ENCODE data around the gene KMT2B. TPM values are rescaled to one million over a fixed set of nuclear protein-coding genes. Genes with fewer than 3 reads are reported as not detected.

KMT2B gene
- total and polyA plus RNA-seq, 9 of the 15 experiments (the other 6 are each of a cell fraction or from before 2014, with no cell fraction given) = 0.63 to 43.9 (median 8.1) TPM

- no peak for TF ChIP-seq ZNF232 (CRISPR knock-in tag; IDR thresholded peaks at IDR 0.05)
- TF ChIP-seq ZZZ3 (IDR thresholded peaks at IDR 0.05) = no peak
- peak; percentile 34; the same call in 1 of the 2 replicates for TF ChIP-seq AFF4 (CRISPR knock-in tag; IDR thresholded peaks at IDR 0.05)
- peak; percentile 84 to 92 for TF ChIP-seq MNT (conservative IDR thresholded peaks at IDR 0.05)
- TF ChIP-seq ZNF511 (CRISPR knock-in tag; IDR thresholded peaks at IDR 0.05) = 0 out of 2 replicates have a peak, but pooled peaks have one; percentile 48
- no peak for TF ChIP-seq ZNF57 (CRISPR knock-in tag; IDR thresholded peaks at IDR 0.05)
- no peak for TF ChIP-seq NFIX (CRISPR knock-in tag; IDR thresholded peaks at IDR 0.05; ENCODE audit: low read depth)
- TF ChIP-seq RBM39 (optimal IDR thresholded peaks at IDR 0.05; ENCODE audit: low read depth, low read length) = peak; percentile 67
- no peak for TF ChIP-seq ZNF311 (CRISPR knock-in tag; IDR thresholded peaks at IDR 0.05)
- no peak for TF ChIP-seq KAT2B (IDR thresholded peaks at IDR 0.05; ENCODE audit: low read depth, low read length)
- no peak for TF ChIP-seq MTA2 (IDR thresholded peaks at IDR 0.05; ENCODE audit: low read depth)
- TF ChIP-seq HLTF (IDR thresholded peaks at IDR 0.05) = no peak
- TF ChIP-seq ID3 (CRISPR knock-in tag; IDR thresholded peaks at IDR 0.05) = no peak
- TF ChIP-seq ID3 (tag; IDR thresholded peaks at IDR 0.05) = 0 out of 2 replicates have a peak, but pooled peaks have one; percentile 20
- TF ChIP-seq RFX1 (IDR thresholded peaks at IDR 0.05) = no peak
- no peak for TF ChIP-seq ZBTB5 (IDR thresholded peaks at IDR 0.05)
- TF ChIP-seq ZSCAN32 (CRISPR knock-in tag; IDR thresholded peaks at IDR 0.05) = no peak
- no peak for TF ChIP-seq TCF15 (CRISPR knock-in tag; IDR thresholded peaks at IDR 0.05)
- no peak for TF ChIP-seq ZNF584 (CRISPR knock-in tag; IDR thresholded peaks at IDR 0.05; ENCODE audit: low read depth)
Observed at GRCh38 chr19:35740423-35741202, 22.8 kb downstream of the KMT2B start (continued).

Measured in K562 (cell line).